NCI-H748 (cell line): ENCODE measurements around the gene DMXL1.
"Not testable (repeated sequence)": the region's sequence is repeated elsewhere in the genome, so short reads cannot be mapped to it uniquely, and the experiment has no call there.

ENCODE experiments used
- DNase-seq: peaks from one replicate; lab custom pipeline; 2025; ENCODE audit not compliant: unreplicated experiment; lab: John Stamatoyannopoulos, UW

DMXL1 gene

GRCh38 chr5:119120893-119121292, 50.0 kb downstream of the DMXL1 start:
- no peak for DNase-seq

GRCh38 chr5:119122474-119122873, 51.6 kb downstream of the DMXL1 start:
- DNase-seq = not testable (repeated sequence)

- no peak for DNase-seq
Measured at GRCh38 chr5:119123280-119123679, 52.4 kb downstream of the DMXL1 start.

GRCh38 chr5:119129770-119130169, 58.9 kb downstream of the DMXL1 start:
- DNase-seq = no peak

GRCh38 chr5:119131530-119132304, 60.8 kb downstream of the DMXL1 start:
- no peak for DNase-seq

GRCh38 chr5:119135743-119136142, 64.9 kb downstream of the DMXL1 start:
- DNase-seq = not testable (repeated sequence)

- DNase-seq = no peak
Measured at GRCh38 chr5:119136666-119137318, 65.9 kb downstream of the DMXL1 start.

- no peak for DNase-seq
Measured at GRCh38 chr5:119153629-119154028, 82.7 kb downstream of the DMXL1 start.

GRCh38 chr5:119158144-119158543, 87.3 kb downstream of the DMXL1 start:
- DNase-seq = no peak

- no peak for DNase-seq
Measured at GRCh38 chr5:119161430-119161829, 90.5 kb downstream of the DMXL1 start.

GRCh38 chr5:119166026-119166425, 95.1 kb downstream of the DMXL1 start:
- DNase-seq = no peak

- DNase-seq = no peak
Measured at GRCh38 chr5:119168401-119168800, 97.5 kb downstream of the DMXL1 start.

GRCh38 chr5:119171686-119172085, 100.8 kb downstream of the DMXL1 start:
- DNase-seq = no peak

- DNase-seq = no peak
Measured at GRCh38 chr5:119174578-119175163, 103.8 kb downstream of the DMXL1 start.

- no peak for DNase-seq
Measured at GRCh38 chr5:119176785-119177184, 105.9 kb downstream of the DMXL1 start.

- DNase-seq = no peak
Measured at GRCh38 chr5:119177226-119177625, 106.3 kb downstream of the DMXL1 start.

GRCh38 chr5:119178435-119178834, 107.5 kb downstream of the DMXL1 start:
- DNase-seq = no peak

GRCh38 chr5:119179857-119180641, 109.2 kb downstream of the DMXL1 start:
- no peak for DNase-seq

GRCh38 chr5:119185512-119185911, 114.6 kb downstream of the DMXL1 start:
- not testable (repeated sequence) for DNase-seq

- DNase-seq = no peak
Measured at GRCh38 chr5:119187776-119188529, 117.1 kb downstream of the DMXL1 start.
